ENCODE measurements around the gene IVL.

The IVL gene, protein sequence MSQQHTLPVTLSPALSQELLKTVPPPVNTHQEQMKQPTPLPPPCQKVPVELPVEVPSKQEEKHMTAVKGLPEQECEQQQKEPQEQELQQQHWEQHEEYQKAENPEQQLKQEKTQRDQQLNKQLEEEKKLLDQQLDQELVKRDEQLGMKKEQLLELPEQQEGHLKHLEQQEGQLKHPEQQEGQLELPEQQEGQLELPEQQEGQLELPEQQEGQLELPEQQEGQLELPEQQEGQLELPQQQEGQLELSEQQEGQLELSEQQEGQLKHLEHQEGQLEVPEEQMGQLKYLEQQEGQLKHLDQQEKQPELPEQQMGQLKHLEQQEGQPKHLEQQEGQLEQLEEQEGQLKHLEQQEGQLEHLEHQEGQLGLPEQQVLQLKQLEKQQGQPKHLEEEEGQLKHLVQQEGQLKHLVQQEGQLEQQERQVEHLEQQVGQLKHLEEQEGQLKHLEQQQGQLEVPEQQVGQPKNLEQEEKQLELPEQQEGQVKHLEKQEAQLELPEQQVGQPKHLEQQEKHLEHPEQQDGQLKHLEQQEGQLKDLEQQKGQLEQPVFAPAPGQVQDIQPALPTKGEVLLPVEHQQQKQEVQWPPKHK

DNA sequence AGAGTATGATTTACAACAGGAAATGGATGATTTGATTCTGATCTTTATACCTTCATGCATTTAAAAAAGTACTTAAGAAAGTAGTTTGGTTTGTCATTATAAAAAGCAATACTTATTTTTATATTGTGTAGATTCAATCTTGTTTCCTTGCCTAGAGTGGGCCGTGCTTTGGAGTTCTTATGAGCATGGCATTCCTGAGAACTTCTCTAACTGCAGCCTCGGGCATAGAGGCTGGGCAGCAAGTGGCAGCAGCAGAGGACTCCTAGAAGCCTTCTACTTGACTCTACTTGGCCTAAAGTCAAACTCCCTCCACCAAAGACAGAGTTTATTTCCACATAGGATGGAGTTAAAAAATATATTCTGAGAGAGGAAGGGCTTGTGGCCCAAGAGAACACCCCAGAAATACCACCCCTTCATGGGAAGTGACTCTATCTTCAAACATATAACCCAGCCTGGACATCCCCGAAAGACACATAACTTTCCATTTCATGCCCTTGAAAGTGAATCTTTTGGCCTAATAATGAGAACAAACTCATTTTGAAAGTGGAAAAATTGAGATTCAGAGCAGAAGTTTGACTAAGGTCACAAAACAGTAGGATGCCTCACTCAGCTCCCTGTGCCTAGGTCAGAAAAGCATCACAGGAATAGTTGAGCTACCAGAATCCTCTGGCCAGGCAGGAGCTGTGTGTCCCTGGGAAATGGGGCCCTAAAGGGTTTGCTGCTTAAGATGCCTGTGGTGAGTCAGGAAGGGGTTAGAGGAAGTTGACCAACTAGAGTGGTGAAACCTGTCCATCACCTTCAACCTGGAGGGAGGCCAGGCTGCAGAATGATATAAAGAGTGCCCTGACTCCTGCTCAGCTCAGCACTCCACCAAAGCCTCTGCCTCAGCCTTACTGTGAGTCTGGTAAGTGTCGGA lies at the start of gene IVL:
IVL (plus strand) TSS at position 861 of the 916 bp plus-strand sequence. CDS start 1,252 bp downstream, outside the sequence.
- peak; percentile 77 for DNase-seq (ENCODE audit: low read depth)

DNA sequence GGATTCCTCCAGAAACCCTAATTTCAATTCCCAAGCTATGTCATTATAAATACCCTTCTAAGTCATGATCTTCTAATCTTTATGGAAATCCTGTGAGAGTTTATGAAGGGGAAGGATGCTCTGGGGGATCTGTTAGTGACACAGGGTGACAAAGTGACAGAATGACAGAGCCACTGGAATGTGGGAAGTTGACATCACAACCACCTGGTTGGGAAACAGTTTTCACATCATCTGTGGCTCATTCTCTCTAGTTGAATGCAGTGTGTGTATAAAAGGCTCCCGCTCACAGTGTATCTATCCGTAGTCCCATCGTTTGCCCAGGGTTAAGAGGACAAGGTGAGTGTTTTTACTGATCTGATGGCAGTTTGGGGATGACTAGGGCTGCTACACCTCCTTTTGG lies 48.6 kb upstream of the IVL start, which contains the start of gene LCE7A:
LCE7A (plus strand) TSS at position 301 of the 400 bp plus-strand sequence. CDS start 702 bp downstream, outside the sequence.
- no peak for DNase-seq (ENCODE audit: low read depth)

DNA sequence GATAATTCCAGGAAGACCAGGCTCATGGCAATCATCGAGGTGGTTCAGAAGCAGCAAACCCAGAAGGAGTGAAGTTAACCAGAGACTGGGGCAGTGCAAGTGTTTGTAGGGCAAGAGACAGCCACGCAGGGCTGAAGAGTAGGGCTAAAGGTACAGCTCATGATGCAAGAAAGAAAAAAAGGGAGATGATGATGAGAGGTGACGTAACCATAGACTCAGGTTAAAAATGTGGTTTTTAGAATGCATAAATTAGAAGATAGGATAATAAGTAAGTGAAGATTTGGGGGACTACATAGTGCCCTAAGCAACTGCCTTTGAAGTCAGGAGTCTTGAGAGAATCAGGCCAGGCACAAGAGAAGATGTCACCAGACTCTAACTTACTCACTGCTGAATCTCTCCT lies 48.2 kb upstream of the IVL start:
- DNase-seq (ENCODE audit: low read depth), result no peak

DNA sequence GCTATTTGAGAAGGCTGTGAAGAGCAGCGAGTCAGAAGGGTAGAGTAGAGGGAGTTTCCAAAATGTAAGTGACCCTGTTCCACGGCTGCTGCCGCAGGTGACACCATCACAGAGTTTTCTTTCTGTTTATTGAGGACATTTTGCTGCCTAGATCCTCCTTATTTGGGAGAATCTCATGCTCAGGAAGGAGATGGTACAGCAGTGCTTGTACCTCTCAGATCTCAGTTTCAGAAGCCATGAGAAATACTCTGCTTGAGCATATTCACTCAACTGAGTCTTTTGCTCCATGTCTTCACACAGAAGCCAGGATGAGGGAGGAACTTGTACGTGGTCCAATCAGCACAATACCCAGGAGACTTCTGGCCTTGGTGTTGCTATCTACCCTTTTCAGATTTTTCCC lies 47.0 kb upstream of the IVL start:
- no peak for DNase-seq (ENCODE audit: low read depth)

DNA sequence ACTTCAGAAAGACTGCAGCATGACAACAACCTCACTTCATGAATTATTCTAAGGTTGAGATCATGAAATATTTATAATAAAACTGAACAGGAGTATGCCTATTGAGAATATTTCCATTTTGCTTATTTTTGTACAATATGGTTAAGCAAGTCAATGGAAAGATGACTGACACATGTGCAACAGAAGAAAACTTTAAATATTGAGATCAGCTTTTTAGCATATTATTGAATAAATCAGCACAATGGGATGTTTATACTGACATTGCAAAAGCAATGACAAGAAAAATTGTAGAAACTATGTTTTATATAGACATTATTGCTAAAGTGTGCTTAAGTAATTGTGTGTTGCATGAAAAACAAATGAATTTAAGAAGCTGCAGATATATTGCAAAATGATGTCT lies 43.9 kb upstream of the IVL start:
- DNase-seq (ENCODE audit: low read depth), result no peak

DNA sequence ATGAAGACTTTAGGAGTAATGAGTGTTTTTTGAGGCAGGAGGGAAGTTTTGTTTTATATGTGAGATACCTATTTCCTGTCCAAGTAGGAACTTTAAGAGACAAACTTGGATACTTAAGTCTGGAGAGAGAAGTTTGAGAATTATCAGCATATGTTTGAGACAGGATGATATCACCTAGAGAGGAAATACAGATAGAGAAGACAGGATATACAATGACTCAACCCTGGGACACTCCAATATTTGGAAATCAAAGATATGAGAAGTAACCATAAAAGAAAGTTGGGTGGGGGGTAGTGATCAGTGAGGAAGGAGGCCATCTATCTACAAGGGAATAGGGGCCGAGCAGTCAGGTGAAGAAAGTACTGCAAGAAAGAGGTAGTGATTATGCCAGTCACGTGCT lies 42.0 kb upstream of the IVL start:
- DNase-seq (ENCODE audit: low read depth), result peak; percentile 28

DNA sequence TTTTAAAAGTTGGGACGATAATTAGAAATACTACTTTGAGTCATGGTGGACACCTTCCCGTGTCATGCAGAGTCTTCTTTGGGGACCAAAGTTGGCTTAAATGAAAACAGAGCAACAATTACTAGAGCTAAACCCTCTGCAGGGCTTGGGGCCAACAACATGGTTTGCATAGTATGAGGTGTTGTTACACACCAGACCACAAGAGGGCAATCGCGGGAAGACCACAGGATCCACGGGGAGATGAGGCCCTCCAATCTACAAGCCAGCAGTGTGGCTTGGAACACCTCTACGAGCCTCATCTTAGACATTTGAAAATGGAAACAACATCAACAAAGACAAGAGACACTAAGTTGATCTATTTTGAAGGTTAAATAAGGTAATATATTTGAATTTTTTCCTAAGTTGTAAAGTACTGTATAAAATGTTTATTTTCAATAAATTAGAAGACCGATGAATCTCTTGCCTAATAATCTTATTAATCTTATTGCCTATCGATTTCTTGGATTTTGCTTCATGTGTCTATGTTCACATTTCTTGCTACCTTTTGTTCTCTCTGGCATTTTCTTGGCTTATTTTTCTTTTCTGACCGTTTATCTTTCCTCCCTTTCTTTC lies 38.4 kb upstream of the IVL start:
- peak; percentile 81 for DNase-seq (ENCODE audit: low read depth)

DNA sequence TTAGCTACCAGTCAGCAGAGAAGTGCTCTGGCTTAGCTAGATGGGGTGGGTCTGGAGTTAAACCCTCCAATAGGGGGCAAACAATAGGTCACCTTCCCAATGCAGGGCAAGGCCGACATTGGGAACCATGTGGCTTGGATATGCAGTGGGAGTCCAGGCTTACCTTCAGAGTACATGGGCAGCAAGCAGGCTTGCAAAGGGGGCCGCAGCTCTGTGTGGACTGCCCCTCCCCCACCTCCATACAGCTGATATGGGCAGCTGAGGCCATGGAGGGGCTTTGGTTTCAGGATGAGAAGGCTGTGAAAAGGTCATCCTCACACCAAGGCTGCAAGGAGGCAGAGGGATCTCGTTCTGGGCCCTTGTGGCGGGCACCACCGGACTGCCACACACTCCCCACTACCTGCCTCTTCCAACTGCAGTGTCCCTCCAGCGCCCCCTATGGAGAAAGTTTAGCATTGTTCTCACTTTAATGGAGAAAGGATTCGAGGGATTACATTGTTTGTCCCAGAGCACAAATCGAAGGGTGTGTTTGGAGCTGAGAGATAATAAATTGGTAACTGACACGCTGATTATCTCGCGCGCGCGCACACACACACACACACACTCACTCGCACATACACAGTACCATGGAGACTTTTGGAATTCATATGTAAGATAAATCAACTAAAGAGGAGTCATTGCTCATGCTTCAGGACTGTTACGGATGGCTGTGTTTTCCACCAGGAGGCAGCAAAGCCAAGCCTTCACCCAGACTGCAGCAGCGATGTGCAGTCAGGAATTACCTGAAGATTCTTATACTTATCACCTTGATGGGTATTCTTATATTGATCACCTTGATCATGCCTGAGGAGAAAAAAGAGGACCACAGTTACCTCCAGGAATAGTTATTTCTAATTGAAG lies 37.3 kb upstream of the IVL start:
- peak; percentile 66 for DNase-seq (ENCODE audit: low read depth)

DNA sequence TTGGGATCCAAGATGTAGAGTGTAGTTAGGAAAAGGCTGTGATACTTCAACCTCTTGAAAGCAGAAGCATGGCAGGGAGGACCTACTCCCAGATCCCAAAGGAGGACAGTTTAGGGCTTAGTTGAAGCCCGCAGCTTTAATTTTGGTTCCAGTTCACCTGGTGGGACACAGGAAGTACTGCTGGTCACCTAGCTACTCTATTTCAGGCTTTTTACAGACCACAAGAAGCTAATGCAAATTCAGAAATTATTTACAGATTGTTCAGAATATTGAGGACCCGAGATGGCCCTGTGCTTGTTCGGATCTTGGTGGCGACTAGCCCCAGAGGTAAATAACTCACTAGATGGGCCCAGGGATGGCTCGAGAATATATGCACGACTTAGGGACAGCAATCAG lies 36.6 kb upstream of the IVL start:
- no peak for DNase-seq (ENCODE audit: low read depth)

DNA sequence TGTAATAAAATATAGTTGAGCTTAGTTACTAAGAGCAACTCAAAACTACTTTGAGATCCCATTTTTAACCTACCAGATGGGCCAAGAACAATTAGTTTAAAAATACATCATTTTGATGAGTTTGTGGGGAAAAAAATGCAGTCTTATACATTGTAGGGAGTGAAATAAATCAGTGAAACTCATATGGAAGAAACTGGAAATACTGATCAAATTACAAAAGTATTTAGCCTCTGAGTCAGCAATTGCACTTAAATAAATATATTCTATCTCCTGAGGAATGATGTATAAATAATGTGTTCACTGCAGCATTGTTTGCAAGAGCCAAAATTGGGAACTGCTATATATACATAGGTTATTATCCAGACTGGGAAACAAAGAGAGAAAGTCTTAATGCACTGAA lies 34.9 kb upstream of the IVL start:
- peak; percentile 57 for DNase-seq (ENCODE audit: low read depth)

DNA sequence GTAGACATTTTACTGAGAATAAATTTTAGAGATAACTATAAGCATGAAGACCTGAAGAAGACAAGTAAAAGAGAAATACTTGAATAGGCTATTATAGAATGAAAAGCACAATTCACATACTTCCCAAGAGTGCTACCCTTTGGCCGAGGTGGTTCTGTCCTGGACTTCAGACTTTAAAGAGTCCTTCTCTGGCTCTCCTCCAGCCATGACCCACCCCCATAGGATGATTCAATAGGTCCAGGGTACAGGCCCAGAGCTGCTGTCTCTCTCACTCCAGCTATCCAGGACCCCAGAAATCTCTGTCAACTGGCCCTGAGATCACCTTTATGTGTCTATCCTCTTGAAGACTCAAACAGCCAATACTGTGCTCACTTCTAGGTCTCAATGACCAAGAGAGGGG lies 31.5 kb upstream of the IVL start:
- DNase-seq (ENCODE audit: low read depth), result no peak

DNA sequence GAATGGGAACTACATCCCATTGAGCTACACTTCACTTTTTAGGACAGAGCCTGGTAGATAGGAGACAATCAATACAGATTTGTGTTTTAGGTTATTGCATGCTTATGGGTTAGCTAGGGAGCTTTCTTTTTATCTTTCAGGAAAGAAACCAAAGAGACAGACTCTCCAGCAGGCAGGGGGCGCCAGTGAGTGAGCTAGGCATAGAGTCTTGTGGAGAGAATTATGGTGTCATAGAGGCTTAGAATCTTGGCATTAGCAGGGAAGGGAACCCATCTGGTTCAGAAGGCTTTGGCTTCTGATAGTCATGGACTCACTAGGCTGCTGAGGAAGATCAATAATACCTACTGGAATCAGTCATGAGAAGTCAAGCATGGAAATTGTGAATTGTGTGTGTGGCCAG lies 30.3 kb upstream of the IVL start, which contains the start of gene SMCP:
SMCP (plus strand) TSS at position 281 of the 400 bp plus-strand sequence. CDS start 6,101 bp downstream, outside the sequence.
- DNase-seq (ENCODE audit: low read depth), result peak; percentile 31

DNA sequence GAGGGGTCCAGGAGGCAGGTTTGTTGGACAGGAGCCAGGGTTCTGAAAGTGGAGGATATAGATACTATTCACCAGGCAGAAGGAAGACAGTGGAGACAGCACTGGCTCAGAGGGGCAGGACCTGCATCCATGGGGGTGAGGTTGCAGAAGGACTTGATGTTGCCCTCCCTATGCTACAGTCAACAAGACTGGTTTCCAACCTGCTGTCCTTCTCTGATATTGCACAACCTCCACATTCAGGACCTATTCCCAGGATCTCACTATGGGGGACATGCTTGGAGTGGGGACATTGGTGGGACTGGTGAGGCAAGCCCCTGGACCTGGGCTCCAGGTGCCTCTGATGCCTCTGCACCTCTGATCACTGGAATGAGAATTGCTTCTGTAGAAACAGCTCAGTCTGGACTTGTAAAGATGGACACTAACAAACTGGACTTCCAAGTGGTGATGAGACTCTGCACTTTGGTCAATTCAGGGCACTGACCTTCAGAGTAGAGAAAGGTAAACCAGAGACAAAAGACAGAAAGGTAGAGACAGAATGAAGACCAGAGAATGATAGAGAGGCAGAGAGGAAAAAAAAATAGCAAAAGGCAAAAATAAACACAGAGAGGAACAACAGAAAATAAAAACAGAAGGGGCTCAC lies 28.7 kb upstream of the IVL start:
- no peak for DNase-seq (ENCODE audit: low read depth)

DNA sequence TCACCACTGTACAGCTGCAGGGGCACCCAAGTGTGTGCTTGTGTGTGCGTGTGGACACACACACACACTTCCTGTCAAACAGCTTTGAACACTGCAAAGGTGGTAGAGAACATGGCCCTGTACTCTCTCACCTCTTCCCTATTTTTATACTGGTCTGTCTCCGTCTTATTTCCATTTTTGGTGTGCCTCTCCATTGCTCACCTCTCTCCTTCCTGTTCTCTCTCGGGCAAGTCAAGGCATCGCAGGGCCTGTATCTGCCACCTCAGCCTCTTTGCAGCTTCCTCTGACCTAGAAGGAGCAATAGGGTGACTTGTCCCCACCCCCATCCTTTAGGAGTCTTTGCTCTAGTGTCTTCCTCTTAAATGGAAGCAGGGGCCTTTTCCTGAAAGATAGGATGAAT lies 28.0 kb upstream of the IVL start:
- no peak for DNase-seq (ENCODE audit: low read depth)

DNA sequence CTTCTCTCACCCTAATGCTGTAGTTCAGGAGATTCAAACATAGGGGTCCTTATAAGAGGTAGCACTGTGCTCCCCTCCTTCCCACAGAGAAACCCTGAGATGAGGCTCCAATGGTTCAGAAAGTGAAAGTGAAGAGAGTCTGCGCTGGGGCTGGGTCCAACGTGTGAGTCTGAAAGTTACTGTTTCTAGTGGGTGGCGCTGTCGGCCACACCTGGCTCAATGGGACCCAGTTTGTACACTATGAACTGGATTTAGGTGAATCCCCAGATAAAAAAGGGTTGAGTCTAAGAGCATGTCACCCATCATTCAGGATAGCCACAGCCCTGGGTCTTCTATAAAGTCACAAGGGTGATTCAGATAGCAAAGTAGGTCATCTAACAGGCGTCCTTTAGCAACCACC lies 27.4 kb upstream of the IVL start:
- no peak for DNase-seq (ENCODE audit: low read depth)

DNA sequence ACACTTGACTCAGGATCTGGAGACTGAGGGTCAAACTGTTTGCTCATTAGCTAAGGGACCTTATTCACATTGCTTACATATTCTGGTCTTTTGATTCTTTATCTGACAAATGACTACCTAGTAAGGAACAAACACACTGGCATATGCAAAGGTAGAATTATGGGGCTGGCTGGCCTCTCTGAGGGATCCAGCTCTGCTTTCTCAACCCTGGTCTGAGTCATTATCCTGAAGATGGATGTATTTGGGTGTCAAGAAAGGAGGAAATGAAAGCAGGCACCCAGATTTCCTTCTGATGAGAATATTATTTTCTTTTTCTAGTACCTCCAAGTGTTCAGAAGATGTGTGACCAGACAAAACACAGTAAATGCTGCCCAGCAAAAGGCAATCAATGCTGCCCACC lies 24.3 kb upstream of the IVL start:
- peak; percentile 34 for DNase-seq (ENCODE audit: low read depth)

DNA sequence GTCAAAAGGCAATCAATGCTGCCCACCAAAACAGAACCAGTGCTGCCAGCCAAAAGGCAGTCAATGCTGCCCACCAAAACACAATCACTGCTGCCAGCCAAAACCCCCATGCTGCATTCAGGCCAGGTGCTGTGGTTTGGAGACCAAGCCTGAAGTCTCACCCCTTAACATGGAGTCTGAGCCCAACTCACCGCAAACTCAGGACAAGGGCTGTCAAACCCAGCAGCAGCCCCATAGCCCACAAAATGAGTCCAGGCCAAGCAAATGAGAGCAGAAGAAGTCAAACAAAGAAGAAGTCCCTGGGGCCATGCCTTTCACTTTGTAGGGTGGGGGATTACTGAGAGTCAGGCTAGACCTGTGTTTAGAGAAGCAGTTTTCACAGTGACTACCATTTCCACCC lies 23.8 kb upstream of the IVL start:
- no peak for DNase-seq (ENCODE audit: low read depth)

DNA sequence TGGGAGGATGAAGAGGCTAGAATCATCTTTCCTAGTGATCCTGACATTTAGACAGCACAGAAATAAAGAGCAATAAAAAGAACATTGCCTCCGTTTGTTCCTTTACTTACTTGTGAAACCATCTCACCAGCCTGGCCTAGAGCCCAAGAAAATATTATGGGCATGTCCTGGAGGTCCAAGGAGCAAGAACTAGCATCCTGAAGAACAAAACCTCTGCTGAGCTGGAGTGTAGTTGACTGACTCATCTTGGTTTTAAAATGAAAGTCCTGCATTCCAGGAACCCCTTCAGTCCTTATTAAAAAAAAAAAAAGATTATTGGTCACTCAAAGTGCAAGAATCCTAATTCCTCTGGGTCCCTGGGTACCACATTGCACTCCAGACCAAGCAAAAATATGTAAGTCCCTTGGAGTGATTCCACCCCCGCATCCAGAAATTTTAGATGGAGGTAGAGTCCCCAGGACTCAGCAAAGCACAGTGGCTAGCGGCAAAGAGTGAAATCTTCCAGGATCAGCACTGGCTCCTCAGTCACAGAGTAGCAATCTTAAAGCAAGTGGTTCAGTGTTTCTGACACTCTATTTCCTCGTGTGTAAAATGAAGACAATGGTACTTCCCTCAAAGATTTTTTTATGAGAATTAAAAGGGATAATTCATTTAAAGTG lies 23.3 kb upstream of the IVL start:
- peak; percentile 64 for DNase-seq (ENCODE audit: low read depth)

DNA sequence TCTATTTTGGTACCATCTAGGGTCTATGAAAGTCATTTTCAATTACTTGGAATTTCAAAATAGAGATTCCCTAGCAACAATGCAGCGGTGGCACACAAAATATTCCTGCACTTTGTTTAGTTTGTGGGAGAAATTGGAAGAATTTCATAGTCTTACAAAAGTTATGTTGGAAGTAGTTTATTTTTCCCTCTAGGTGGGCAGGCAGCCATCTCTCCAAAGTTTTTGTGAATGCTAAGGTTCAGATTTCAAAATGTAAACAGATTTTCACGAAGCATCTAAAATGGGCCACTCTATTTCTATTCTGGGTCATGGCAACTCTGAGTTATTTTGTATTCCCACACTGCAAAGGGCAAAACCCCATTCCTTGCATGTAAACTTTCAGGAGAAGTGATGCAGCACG lies 22.3 kb upstream of the IVL start:
- DNase-seq (ENCODE audit: low read depth), result no peak
